NCI-H345 treated with DMSO at 0.1 percent for 48 hours (cell line): ENCODE data around the gene SPNS2.

ENCODE experiments used
- DNase-seq: peaks from one replicate; lab custom pipeline; 2025; ENCODE audit not compliant: unreplicated experiment; lab: John Stamatoyannopoulos, UW

Gene SPNS2, protein sequence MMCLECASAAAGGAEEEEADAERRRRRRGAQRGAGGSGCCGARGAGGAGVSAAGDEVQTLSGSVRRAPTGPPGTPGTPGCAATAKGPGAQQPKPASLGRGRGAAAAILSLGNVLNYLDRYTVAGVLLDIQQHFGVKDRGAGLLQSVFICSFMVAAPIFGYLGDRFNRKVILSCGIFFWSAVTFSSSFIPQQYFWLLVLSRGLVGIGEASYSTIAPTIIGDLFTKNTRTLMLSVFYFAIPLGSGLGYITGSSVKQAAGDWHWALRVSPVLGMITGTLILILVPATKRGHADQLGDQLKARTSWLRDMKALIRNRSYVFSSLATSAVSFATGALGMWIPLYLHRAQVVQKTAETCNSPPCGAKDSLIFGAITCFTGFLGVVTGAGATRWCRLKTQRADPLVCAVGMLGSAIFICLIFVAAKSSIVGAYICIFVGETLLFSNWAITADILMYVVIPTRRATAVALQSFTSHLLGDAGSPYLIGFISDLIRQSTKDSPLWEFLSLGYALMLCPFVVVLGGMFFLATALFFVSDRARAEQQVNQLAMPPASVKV

DNA sequence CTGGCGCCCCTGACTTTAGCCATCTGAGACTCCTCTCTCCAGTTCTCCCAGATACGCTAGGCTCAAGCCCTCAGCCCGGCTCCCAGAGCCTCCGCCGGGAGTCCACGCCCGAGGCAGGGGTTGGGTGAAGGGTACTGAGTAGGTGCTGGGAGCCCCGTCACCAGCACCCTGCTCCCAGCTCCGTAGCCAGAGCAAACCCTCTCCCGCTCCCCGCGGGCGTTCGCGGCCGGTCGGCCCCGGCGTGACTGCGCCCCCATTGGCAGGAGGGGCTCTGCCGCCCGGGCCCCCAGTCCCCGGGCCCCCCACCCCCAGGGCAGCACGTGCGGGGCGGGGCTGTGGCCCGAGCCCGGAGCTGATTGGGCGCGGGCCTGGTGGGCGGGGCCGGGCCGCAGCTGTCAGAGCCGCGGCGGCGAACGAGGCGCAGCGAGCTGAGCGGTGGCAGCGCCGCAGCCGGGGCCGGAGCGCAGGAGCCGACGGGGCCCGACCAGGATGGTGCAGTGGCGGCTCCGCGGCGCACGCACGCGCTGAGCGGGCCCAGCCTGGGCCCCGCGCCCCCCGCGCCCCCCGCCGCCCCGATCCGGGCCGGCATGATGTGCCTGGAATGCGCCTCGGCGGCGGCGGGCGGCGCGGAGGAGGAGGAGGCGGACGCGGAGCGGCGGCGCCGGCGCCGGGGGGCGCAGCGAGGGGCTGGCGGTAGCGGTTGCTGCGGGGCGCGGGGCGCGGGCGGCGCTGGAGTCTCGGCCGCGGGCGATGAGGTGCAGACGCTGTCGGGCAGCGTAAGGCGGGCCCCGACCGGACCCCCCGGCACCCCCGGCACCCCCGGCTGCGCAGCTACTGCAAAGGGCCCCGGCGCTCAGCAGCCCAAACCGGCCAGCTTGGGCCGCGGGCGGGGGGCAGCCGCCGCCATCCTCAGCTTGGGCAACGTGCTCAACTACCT, at the start of gene SPNS2:
SPNS2 (plus strand) TSS at position 421 of the 937 bp plus-strand sequence; CDS start at position 588, 167 bp downstream.
- peak; percentile 12 for DNase-seq

DNA sequence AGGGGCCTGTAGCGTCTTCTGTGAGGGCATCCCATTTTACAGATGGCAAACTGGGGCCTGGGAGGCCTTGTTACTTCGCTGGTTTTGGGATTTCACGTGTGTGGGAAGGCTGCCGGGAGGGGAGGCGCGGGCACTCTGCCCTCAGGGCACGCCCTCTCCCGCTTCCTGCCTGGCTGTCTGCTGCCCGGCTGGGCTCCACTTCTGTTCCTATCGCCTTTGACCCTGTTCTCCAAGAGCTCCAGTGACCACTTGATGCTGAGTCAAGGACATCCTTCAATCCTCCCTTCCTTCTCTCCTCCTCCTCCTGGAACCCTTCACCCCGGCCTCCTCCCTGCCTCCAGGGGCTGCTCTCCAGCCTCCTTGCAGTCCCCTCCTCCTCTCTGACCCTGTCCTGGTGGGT, 48.9 kb upstream of the SPNS2 start:
- no peak for DNase-seq

DNA sequence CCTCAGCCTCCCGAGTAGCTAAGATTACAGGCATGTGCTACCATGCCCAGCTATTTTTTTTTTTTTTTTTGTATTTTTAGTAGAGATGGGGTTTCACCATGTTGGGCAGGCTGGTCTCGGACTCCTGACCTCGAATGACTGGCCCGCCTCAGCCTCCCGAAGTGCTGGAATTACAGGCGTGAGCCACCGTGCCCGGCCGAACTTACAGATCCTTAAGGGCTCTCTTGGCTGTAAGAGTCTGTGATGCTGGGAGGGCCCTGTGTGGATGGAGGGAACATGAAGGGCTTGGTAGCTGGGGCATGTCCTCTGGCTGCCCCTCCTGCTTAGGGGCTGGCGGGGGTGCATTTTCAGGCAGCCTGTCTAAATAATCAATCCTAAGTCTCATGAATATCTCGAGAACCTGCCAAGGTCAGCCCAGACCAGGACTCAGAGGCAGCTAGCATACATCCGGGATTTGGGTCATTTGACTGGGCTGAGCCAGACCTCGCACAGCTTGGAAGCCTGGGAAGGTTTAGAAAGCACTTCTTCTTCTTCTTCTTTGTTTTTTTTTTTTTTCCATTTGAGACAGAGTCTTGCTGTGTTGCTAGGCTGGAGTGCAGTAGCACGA, 47.9 kb upstream of the SPNS2 start:
- no peak for DNase-seq

DNA sequence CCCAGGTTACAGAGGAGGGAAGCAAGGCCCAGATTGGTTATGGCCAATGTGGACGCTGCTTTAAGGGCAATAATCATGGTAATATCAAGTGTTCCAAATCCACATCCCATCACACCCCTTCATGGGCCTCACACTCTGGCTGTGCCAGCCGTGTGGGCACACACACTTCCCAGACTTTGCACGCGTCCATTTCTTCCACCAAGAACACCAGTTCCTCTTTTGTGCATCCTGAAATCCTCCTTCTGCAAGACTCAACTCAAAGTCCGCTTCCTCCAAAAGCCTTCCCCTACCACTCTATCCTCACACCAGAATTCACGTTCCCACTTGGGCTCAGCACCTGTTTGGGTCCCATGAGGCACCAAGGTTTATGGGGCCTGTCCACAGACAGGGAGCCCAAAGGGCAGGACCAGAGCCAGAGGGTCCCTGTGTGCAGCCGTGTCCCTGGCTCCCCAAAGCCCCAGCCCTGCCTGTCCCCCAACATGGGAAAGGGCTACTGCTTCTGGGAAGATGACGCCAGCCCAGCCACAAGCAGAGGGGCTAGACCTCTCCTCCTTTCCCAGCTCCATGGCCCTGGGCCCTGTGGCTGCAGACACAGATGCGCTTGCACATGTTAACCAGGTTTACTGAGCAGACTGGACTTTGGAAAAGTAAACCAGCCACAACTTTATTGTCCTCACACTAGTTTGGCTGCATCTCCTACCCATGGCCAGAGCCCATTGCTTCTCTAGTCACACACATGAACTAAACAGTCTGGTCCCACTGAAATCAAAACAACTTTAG, 44.7 kb upstream of the SPNS2 start:
- DNase-seq: no peak

DNA sequence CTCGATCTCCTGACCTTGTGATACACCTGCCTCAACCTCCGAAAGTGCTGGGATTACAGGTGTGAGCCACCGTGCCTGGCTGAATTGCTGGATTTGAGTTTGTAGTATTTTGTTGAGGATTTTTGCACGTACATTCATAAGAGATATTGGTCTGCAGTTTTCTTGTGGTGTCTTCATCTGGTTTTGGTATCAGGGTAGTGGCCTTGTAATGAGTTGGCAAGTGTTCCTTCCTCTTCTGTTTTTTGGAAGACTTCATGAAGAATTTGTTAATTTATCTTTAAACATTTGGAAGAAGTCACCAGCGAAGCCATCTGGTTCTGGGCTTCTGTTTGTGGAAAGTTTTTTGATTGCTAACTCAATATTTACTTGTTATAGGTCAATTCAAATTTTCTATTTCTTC, 38.0 kb upstream of the SPNS2 start:
- DNase-seq: no peak

DNA sequence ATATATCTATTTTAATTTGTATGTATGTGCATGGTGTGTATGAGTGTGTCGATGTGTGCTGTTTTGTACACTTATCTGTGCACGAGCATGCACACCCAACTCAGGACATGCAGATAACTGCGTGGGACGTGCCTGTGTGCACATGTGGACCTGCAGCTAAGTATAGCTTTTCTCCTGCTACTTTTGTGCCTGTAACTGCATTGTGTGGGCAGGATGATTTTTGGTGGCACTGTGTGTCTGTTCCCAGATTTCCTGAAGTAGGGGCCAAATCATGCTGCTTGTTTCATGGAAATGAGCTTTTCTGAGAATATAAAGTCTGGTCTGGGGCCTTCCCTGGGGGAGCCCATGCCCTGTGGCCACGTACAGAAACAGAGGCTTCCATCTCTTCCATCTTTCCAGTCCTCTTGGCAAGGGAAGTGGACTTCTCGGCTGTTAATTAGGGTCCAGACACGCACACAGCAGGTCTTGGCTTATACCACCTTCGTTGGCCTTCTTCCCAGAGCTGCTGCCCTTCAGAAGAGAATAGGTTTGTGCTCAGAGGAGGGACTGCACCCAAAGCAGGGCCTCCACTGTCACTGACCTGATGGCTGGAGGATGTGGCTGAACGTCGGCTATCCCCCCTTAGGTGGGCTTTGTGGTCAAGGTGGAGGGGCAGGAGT, 34.7 kb upstream of the SPNS2 start:
- DNase-seq: no peak

DNA sequence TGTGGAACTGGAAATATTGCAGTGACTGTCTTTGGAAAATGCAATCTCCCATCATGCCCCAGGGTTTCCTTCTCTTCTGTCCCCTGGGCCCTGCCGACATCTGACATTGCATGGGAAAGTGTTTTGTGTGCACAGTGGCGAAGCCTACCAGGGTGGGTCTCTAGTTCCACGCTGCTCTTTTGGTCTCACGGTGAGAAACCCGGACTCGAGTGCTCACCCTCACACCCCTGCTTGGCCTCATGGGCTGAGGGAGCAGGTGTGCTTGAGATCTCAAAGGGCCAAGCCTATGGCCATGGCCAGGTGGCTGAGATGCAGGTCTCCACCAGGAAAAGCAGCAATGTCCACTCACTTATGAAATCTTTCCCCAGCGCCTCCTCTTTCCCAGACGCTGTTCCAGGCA, 32.9 kb upstream of the SPNS2 start:
- no peak for DNase-seq

DNA sequence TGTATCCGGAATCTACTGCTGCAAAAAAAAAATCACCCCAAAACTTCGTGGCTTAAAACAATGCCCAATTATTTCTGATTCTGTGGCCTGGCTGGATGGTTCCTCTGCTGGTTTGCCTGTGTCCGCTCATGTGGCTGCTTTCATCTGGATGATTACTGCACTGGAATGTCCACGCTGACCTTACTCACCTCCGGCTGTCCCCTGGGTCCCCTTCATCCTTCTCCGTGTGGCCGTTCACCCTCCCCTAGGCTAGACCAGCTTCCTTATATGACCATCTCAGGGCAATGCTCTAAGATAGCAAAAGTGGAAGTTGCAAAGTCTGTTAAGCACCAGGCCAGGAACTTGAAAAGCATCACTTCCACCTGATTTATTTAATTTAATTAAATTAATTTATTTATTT, 31.4 kb upstream of the SPNS2 start:
- no peak for DNase-seq

DNA sequence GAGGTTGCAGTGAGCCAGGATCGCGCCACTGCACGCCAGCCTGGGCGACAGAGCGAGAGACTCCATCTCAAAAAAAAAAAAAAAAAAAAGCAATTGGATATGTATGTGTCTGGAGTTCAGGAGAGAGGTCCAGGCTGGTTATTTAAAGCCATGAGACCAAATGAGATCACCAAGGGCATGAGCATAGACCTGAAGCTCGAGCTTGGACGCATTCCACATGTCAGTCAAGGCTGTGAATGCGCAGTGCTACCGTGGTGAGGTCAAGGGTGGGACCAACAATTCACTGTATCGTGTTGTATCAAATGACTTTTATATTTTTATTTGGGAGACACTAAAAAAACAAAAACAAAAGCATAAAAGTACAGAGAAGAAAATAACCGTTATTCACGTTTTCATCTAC, 29.1 kb upstream of the SPNS2 start:
- no peak for DNase-seq

DNA sequence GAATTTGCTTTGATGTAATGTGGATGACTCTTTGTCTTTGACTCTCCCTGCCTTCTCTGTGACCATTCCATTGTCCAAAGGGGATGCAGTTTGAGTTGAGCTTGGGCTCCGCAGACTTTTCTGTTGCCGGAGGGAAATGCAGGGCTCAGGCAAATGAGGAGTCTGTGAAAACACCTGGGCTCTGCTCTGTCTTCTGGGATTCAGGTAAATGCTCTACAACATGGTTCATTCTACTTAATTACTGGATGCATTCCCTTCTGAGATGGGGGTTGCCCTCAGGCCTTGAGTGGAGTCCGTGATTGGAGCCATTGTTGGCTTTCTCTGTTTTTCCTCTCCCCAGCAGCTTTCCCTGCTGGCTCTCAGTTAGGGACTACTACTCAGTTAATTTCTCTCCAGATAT, 26.4 kb upstream of the SPNS2 start:
- no peak for DNase-seq

DNA sequence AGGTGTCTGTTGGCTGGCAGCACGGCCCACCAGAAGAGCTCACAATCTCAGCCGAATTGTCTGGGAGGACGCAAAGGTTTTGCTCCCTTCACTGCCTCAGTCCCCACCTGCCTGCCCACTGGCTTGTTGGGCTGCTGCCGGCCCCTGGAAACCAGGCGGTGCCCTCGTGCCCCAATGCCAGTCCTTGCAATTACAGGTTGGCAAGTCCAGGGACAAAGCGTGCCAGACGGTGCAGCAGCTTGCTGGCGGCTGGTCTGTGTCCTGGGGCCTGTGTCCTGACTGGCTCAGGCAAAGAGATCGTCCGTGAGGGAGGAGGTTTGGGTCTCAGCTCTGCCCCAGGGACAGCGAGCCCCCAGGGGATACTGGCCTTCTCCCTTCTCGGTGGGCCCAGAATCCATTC, 24.6 kb upstream of the SPNS2 start:
- no peak for DNase-seq

DNA sequence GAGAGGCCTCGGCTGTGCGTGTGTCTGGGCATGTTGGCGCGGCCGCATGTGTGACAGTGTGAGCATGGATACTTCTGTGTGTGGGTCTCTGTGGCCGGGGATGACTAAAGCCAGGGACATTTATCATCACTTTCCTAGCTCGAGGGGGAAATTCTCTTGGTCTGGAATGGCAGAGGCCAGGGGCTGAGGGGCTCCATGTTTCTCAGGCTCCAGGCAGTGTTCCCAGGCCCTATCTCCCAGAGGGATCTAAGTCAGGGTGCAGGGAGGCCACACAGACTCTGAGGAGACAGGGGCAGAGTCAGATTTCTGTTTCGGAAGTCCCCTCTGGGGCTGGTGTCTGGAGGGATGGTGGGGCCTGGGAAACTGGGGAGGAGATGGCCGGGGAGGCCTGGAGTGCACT, 23.7 kb upstream of the SPNS2 start:
- DNase-seq: no peak

DNA sequence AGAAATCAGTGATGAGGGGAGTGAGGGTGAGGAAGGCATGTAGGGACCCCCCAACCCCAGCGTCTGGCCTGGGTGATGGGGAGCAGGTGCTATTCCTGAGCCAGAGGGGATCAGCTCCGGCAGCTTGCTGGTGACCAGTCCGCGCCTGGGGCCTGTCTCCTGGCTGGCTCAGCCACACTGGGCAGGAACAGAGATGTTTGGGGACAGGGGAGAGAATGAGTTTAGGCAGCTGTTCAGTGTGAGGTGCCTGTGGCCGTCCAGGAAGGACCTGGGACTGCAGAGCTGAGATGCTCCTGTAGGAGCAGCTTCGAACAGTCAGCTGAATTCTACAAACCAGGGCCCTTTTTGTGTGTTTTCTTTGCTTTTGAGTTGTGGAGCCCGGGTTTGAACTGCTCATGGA, 23.2 kb upstream of the SPNS2 start:
- DNase-seq: no peak

DNA sequence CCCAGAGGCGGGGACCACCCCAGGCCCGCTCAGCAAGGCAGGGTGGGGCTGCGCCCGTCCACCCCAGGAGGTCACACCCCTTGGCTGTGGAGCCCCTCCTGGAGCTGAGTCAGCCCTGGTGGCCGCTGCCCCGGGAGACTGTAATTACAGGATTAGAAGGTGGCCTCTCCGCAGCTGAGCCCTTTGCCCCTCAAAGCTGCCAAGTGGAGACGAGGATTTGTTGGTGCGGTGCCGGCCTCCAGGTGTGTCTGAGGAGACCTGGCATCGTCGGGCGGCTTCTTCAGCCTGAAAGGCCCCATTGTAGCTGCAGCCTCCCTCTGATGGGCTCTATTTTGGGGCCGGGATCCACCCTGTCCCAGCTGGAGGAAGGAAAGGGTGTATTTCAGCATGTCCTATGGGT, 22.7 kb upstream of the SPNS2 start:
- DNase-seq: no peak

DNA sequence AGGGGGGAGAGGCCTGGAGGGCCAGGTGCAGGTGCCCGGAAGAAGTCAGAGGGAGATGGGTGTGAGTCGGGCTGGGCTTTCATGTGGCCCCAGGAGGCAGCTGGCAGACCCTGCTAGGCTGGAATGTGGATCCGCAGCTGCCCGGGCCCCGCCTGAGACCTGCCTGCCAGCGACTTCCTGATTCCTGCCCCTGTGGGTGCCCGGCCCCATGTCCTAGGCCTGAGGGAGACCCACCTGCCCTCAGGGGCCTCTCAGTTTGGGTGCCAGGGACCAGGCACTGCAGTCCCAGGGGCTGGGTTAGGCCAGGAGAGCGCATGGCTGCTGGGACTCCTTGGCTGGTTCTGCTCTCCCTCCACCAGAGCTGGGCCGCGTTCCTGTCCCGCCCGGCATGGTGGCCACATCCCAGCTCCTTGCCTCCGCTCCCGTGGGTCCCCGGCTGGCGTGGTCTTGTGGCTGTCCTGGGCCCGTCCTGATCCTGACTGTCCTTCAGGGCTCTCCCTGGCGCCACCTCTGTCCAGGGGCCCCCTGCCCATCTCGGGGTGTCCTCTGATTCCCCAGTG, 22.1 kb upstream of the SPNS2 start:
- DNase-seq: no peak

DNA sequence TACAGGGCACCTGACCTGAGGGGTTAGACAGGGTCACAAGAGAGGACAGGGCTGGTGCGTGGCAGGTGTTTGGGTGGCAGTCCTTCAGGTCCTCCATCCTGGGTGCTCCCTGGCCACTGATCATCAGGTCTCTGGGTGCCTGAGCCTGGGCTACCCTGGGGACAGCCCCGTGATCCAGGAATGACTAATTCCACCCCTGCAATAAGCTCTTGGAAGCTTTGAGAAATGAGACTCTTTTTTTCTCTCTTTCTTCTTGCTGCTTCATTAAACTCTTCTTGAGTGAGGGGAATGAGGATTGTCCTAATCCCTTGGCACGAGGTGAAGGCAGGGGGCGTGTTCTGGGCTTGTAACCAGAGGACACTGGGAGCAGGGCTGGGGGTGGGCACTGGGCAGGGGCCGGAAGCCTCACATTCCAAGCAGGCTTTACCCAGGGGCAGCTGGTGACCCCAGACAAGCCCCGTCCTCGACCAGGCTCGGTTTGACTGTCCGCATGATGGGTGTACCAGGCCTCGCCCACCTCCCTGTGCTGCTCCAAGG, 21.4 kb upstream of the SPNS2 start:
- DNase-seq: no peak

DNA sequence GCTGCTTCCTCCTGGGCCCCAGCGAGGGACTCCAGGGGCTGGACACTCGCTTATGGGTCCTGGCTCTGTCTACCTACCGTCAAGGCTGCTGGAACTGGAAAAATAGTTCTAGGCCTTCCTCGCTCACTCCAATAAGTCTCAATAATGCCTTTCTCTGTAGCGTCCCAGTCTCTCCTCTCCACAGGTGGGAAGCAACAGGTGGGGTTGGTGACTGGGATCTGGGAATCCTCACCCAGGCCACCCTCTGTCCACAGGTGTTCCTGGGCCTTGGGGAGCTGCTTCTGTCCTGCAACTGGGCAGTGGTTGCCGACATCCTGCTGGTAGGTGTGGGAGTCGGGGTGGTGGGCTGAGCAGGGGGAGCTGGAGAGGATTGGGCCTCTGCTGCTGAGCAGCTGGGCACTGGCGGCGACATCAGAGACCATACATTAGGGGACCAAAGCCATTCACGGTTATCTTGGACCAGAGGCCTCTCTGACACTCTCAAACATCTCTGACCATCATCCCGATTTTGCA, 20.3 kb upstream of the SPNS2 start:
- DNase-seq: no peak

DNA sequence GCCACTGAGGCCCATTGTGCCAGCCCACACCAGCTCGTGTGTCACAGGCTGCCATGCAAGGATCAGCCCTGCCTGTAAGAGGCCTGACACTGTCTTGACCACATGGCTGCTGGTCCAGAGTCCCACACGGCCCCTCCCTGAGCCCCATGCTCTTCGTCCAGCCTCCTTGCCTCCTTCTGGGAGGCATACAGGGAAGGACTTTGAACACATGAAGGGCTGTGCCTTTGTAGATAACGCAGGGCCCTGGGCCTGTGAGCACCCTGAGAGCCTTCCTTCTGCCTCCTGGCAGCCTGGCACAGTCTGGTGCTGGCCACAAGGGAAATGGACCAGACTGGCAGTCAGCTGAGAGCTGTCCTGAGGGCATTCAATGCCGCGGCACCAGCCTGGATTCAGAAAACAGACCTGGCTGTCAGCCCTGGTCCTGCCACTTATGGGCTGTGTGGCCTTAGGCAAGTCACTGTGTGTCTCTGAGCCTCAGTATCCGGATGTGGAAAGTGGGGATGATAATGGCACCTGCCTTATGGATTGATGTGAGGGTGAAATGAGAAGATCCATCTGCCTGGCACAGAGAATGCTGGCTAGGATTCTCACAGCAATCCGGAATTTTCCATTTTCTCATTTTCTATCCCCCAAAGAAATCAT, 19.2 kb upstream of the SPNS2 start:
- no peak for DNase-seq
